Measurements from ENCODE around the gene ECT2.
"Not testable (repeated sequence)": the region's sequence is repeated elsewhere in the genome, so short reads cannot be mapped to it uniquely, and the experiment has no call there.

The ECT2 gene

DNA sequence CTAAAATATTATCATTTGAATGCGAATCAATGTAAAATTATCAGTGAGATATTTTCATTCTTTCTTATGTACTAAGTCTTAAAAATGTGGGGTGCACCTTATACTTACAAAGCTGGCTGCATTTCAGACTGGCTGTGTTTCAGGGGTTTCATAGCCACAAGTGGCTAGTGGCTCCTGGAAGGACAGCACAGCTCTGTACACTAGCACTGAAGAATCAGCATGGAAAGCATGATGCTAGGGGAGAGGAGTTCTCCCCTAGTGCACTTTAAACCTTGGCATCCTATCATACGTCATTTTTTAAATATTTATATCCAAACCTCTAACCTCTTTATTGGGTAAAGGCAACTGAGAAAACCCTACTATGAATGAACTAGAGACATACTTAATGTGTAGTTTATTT is 66.4 kb downstream of the ECT2 start:
- Histone ChIP-seq H2BK120ac (ENCODE audit: low read depth, low read length) (no peak overlapping the region), H2AFZ (ENCODE audit: low read depth, low read length) (no peak overlapping the region), H4K91ac (ENCODE audit: low read length) (no peak overlapping the region), H3K23ac (ENCODE audit: low read length in 2 of 2) (no peak overlapping the region), H3K79me1 (replicated peaks; ENCODE audit: low read length, poor library complexity, severe bottlenecking) (peaks cover 6% of the 10 kb centered on the region), H3K36me3 (ENCODE audit: control insufficient read depth in 1 of 2, insufficient read depth in 2 of 2, low read depth in 1 of 2, low read length in 2 of 2) (peaks cover 3 to 40% of the 10 kb centered on the region in 2 experiments), H3K14ac (ENCODE audit: low read length in 2 of 2) (no peak overlapping the region), H3K4me1 (ENCODE audit: control insufficient read depth, insufficient read depth, low read depth, low read length) (no peaks in the 10 kb centered on the region), H2AK5ac (ENCODE audit: low read length, severe bottlenecking) (no peak overlapping the region), H2BK5ac (ENCODE audit: low read depth, low read length, poor library complexity, severe bottlenecking) (no peak overlapping the region), H3K4ac (ENCODE audit: low read depth in 1 of 2, low read length in 2 of 2) (no peak overlapping the region), H3K18ac (ENCODE audit: low read depth in 1 of 2, low read length in 2 of 2) (no peak overlapping the region), H3K4me2 (ENCODE audit: low read length, poor library complexity, severe bottlenecking) (no peak overlapping the region), H2BK12ac (ENCODE audit: low read length in 2 of 2) (no peak overlapping the region), H3K4me3 (ENCODE audit: insufficient read depth in 1 of 2, low read depth in 1 of 2, low read length in 2 of 2) (no peak overlapping the region), H3K27ac (ENCODE audit: low read length, poor library complexity, severe bottlenecking) (no peak overlapping the region), H2BK15ac (ENCODE audit: low read depth, poor library complexity, severe bottlenecking) (no peak overlapping the region), H4K8ac (ENCODE audit: low read length) (no peak overlapping the region), H3K27me3 (ENCODE audit: control insufficient read depth in 1 of 2, insufficient read depth in 1 of 2, low read length in 2 of 2) (no peaks in the 10 kb centered on the region), H3K9ac (ENCODE audit: low read length) (no peak overlapping the region), H3K9me3 (ENCODE audit: control insufficient read depth, low read length) (peaks cover 13% of the 10 kb centered on the region)
- no CpG with 5 or more reads among the region's 2 CpGs for WGBS
- no peak for DNase-seq

GRCh38 chr3:172820492-172820891 is 70.0 kb downstream of the ECT2 start:
- H3K9me3 ChIP-seq (ENCODE audit: control insufficient read depth, low read length): peaks cover 29% of the 10 kb centered on the region
- H2BK120ac ChIP-seq (ENCODE audit: low read depth, low read length): no peak overlapping the region
- H3K4ac ChIP-seq (ENCODE audit: low read depth in 1 of 2, low read length in 2 of 2): no peak overlapping the region
- H3K36me3 ChIP-seq (ENCODE audit: control insufficient read depth in 1 of 2, insufficient read depth in 2 of 2, low read depth in 1 of 2, low read length in 2 of 2): peaks cover 2 to 45% of the 10 kb centered on the region in 2 experiments
- no peak overlapping the region for H3K4me2 ChIP-seq (ENCODE audit: low read length, poor library complexity, severe bottlenecking)
- H3K27ac ChIP-seq (ENCODE audit: low read length, poor library complexity, severe bottlenecking): no peak overlapping the region
- H3K14ac ChIP-seq (ENCODE audit: low read length in 2 of 2): no peak overlapping the region
- H3K79me1 ChIP-seq (replicated peaks; ENCODE audit: low read length, poor library complexity, severe bottlenecking): peaks cover 3% of the 10 kb centered on the region
- H3K18ac ChIP-seq (ENCODE audit: low read depth in 1 of 2, low read length in 2 of 2): no peak overlapping the region
- no peak overlapping the region for H4K8ac ChIP-seq (ENCODE audit: low read length)
- no peak overlapping the region for H2AFZ ChIP-seq (ENCODE audit: low read depth, low read length)
- no peak overlapping the region for H3K4me3 ChIP-seq (ENCODE audit: insufficient read depth in 1 of 2, low read depth in 1 of 2, low read length in 2 of 2)
- H3K4me1 ChIP-seq (ENCODE audit: control insufficient read depth, insufficient read depth, low read depth, low read length): peaks cover 2% of the 10 kb centered on the region
- WGBS: 0% methylated on average over 1 of the region's 2 CpGs
- no peak overlapping the region for H2BK5ac ChIP-seq (ENCODE audit: low read depth, low read length, poor library complexity, severe bottlenecking)
- DNase-seq: no peak
- H3K23ac ChIP-seq (ENCODE audit: low read length in 2 of 2): no peak overlapping the region
- H3K27me3 ChIP-seq (ENCODE audit: control insufficient read depth in 1 of 2, insufficient read depth in 1 of 2, low read length in 2 of 2): no peaks in the 10 kb centered on the region
- no peak overlapping the region for H2AK5ac ChIP-seq (ENCODE audit: low read length, severe bottlenecking)
- H2BK12ac ChIP-seq (ENCODE audit: low read length in 2 of 2): no peak overlapping the region
- H2BK15ac ChIP-seq (ENCODE audit: low read depth, poor library complexity, severe bottlenecking): no peak overlapping the region
- H3K9ac ChIP-seq (ENCODE audit: low read length): no peak overlapping the region
- H4K91ac ChIP-seq (ENCODE audit: low read length): no peak overlapping the region

- no peak overlapping the region for H2AK5ac ChIP-seq (ENCODE audit: low read length, severe bottlenecking)
- H3K79me1 ChIP-seq (replicated peaks; ENCODE audit: low read length, poor library complexity, severe bottlenecking): no peaks in the 10 kb centered on the region
- H2BK15ac ChIP-seq (ENCODE audit: low read depth, poor library complexity, severe bottlenecking): no peak overlapping the region
- no peak overlapping the region for H2BK5ac ChIP-seq (ENCODE audit: low read depth, low read length, poor library complexity, severe bottlenecking)
- H3K4me3 ChIP-seq (ENCODE audit: insufficient read depth in 1 of 2, low read depth in 1 of 2, low read length in 2 of 2): no peak overlapping the region
- no peak overlapping the region for H3K27ac ChIP-seq (ENCODE audit: low read length, poor library complexity, severe bottlenecking)
- H4K91ac ChIP-seq (ENCODE audit: low read length): no peak overlapping the region
- WGBS: 90% methylated on average over 1 of the region's 2 CpGs
- no peak overlapping the region for H3K4me2 ChIP-seq (ENCODE audit: low read length, poor library complexity, severe bottlenecking)
- no peak overlapping the region for H3K4ac ChIP-seq (ENCODE audit: low read depth in 1 of 2, low read length in 2 of 2)
- H3K14ac ChIP-seq (ENCODE audit: low read length in 2 of 2): no peak overlapping the region
- H3K36me3 ChIP-seq (ENCODE audit: control insufficient read depth in 1 of 2, insufficient read depth in 2 of 2, low read depth in 1 of 2, low read length in 2 of 2): peaks cover 3 to 29% of the 10 kb centered on the region in 2 experiments
- H3K9ac ChIP-seq (ENCODE audit: low read length): no peak overlapping the region
- no peak for DNase-seq
- H2AFZ ChIP-seq (ENCODE audit: low read depth, low read length): no peak overlapping the region
- H2BK12ac ChIP-seq (ENCODE audit: low read length in 2 of 2): no peak overlapping the region
- H3K27me3 ChIP-seq (ENCODE audit: control insufficient read depth in 1 of 2, insufficient read depth in 1 of 2, low read length in 2 of 2): no peaks in the 10 kb centered on the region
- peaks cover 37% of the 10 kb centered on the region for H3K9me3 ChIP-seq (ENCODE audit: control insufficient read depth, low read length)
- H4K8ac ChIP-seq (ENCODE audit: low read length): no peak overlapping the region
- H2BK120ac ChIP-seq (ENCODE audit: low read depth, low read length): no peak overlapping the region
- H3K4me1 ChIP-seq (ENCODE audit: control insufficient read depth, insufficient read depth, low read depth, low read length): peaks cover 2% of the 10 kb centered on the region
- H3K18ac ChIP-seq (ENCODE audit: low read depth in 1 of 2, low read length in 2 of 2): no peak overlapping the region
- no peak overlapping the region for H3K23ac ChIP-seq (ENCODE audit: low read length in 2 of 2)
These were observed 73.7 kb downstream of the ECT2 start for GRCh38 chr3:172824229-172824628.

DNA sequence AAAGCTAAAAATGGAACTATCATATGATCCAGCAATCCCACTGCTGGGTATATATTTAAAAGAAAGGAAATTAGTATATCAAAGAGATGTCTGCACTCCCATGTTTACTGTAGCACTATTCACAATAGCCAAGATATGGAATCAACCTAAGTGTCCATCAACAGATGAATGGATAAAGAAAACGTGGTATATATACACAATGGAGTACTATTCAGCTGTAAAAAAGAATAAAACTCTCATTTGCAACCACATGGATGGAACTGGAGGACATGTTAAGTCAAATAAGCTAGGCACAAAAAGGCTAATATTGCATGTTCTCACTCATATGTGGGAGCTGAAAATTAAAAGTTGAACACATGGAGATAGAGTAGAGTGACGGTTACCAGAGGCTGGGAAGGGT is 76.7 kb downstream of the ECT2 start:
- not testable (repeated sequence) for H3K14ac ChIP-seq (ENCODE audit: low read length in 2 of 2); H3K27me3 ChIP-seq (ENCODE audit: control insufficient read depth in 1 of 2, insufficient read depth in 1 of 2, low read length in 2 of 2); H2AK5ac ChIP-seq (ENCODE audit: low read length, severe bottlenecking); H3K23ac ChIP-seq (ENCODE audit: low read length in 2 of 2); H3K4me3 ChIP-seq (ENCODE audit: insufficient read depth in 1 of 2, low read depth in 1 of 2, low read length in 2 of 2); H4K91ac ChIP-seq (ENCODE audit: low read length); H3K27ac ChIP-seq (ENCODE audit: low read length, poor library complexity, severe bottlenecking); H4K8ac ChIP-seq (ENCODE audit: low read length); H3K4ac ChIP-seq (ENCODE audit: low read depth in 1 of 2, low read length in 2 of 2); H3K9ac ChIP-seq (ENCODE audit: low read length); H3K4me1 ChIP-seq (ENCODE audit: control insufficient read depth, insufficient read depth, low read depth, low read length); H2BK5ac ChIP-seq (ENCODE audit: low read depth, low read length, poor library complexity, severe bottlenecking); H3K79me1 ChIP-seq (replicated peaks; ENCODE audit: low read length, poor library complexity, severe bottlenecking); DNase-seq; H2BK120ac ChIP-seq (ENCODE audit: low read depth, low read length); H3K4me2 ChIP-seq (ENCODE audit: low read length, poor library complexity, severe bottlenecking); H3K18ac ChIP-seq (ENCODE audit: low read depth in 1 of 2, low read length in 2 of 2); H2BK12ac ChIP-seq (ENCODE audit: low read length in 2 of 2); H2AFZ ChIP-seq (ENCODE audit: low read depth, low read length); H2BK15ac ChIP-seq (ENCODE audit: low read depth, poor library complexity, severe bottlenecking); H3K36me3 ChIP-seq (ENCODE audit: control insufficient read depth in 1 of 2, insufficient read depth in 2 of 2, low read depth in 1 of 2, low read length in 2 of 2)
- peaks cover 21% of the 10 kb centered on the region for H3K9me3 ChIP-seq (ENCODE audit: control insufficient read depth, low read length)
- WGBS: 97% methylated on average over 1 of the region's 2 CpGs
